HCT116 (cell line): ENCODE data around the gene LMOD1. TPM values are rescaled to one million over a fixed set of nuclear protein-coding genes. Genes with fewer than 3 reads are reported as not detected.

Experiments used
- ATAC-seq: fragments of 200-7000 bp; cut with Tn5 transposase; 2 replicates; pipeline ENCODE4 v1.9.1; 2020; ENCODE audit warnings: mild to moderate bottlenecking, moderate library complexity
- BruUV-seq: library from RNA; stranded (reverse); fragments of 400-500 nt; replicated peaks from 2 replicates; lab custom pipeline; 2021; lab: Mats Ljungman, UMichigan
- CTCF ChIA-PET: fragments of 300-600 bp; sonication (Branson Sonifier 250); formaldehyde crosslinking; loops from one replicate; lab custom pipeline; 2021; ENCODE audit warnings: antibody characterized with exemption; lab: Charles Lee
- POLR2A ChIA-PET: fragments of 300-600, 350-600 bp; sonication (Branson Sonifier 250); formaldehyde crosslinking; loops from one replicate; lab custom pipeline; 2021; ENCODE audit warnings: antibody characterized with exemption; lab: Charles Lee
- RAD21 ChIA-PET, 2 experiments: fragments of 300-600 bp; sonication (Branson Sonifier 250); formaldehyde crosslinking; loops; one replicate each; lab custom pipeline; 2023; ENCODE audit warnings: low total read pairs in 2 of 2; ENCODE audit not compliant: uncharacterized antibody in 2 of 2, unreplicated experiment in 2 of 2, low non-redundant PET in 1 of 2; lab: Charles Lee
- DNase-seq: peaks from one replicate; pipeline ENCODE4 v3.0.0-alpha.2; 2010; ENCODE audit warnings: low read depth, low spot score
- H2AFZ ChIP-seq: fragments of 200-600 bp; shearing (Covaris generic), sonication (generic); 2 replicates; pipeline ENCODE4 v1.6.1; 2017; ENCODE audit warnings: low read depth, mixed run types, mixed read lengths, antibody characterized with exemption, low read length; ENCODE audit not compliant: poor library complexity, severe bottlenecking
- H3K27ac ChIP-seq: 2 replicates; pipeline ENCODE4 v1.5.1; 2012; ENCODE audit warnings: low read depth, low read length
- H3K27me3 ChIP-seq: fragments of 200-600 bp; sonication (generic); 2 replicates; pipeline ENCODE4 v1.6.1; 2016; ENCODE audit warnings: mixed run types, low read length, mixed read lengths; ENCODE audit not compliant: insufficient read depth
- H3K36me3 ChIP-seq, 2 experiments: fragments of 200-500 bp in 1 of 2; fragments of 200-600 bp in 1 of 2; sonication (Bioruptor generic) in 1 of 2; sonication (generic) in 1 of 2; 2 replicates each; pipeline versions ENCODE4 v1.5.1 to v1.6.1; 2014 to 2016; ENCODE audit warnings: low read length in 2 of 2, inconsistent platforms in 1 of 2, mixed read lengths in 1 of 2, mixed run types in 1 of 2; ENCODE audit not compliant: insufficient read depth in 2 of 2, control insufficient read depth in 1 of 2
- H3K4me1 ChIP-seq, 2 experiments: fragments of 200-600 bp in 1 of 2; sonication (generic) in 1 of 2; 2 replicates each; pipeline versions ENCODE4 v1.5.1 to v1.6.1; 2012 to 2017; ENCODE audit warnings: low read length in 2 of 2, inconsistent platforms in 1 of 2, mild to moderate bottlenecking in 1 of 2, mixed read lengths in 1 of 2, mixed run types in 1 of 2, moderate library complexity in 1 of 2; ENCODE audit not compliant: insufficient read depth in 2 of 2, control insufficient read depth in 1 of 2
- H3K4me2 ChIP-seq: fragments of 200-600 bp; sonication (generic); 2 replicates; pipeline ENCODE4 v1.6.1; 2017; ENCODE audit warnings: mixed run types, low read length, mixed read lengths
- H3K4me3 ChIP-seq, 2 experiments: fragments of 200-600 bp in 1 of 2; sonication (generic) in 1 of 2; replicated peaks in 1 of 2; 2 replicates each; pipeline ENCODE4 v1.5.1; 2011 to 2016; ENCODE audit warnings: low read length in 2 of 2, control low read depth in 1 of 2, low read depth in 1 of 2, mild to moderate bottlenecking in 1 of 2, mixed read lengths in 1 of 2, mixed run types in 1 of 2
- H3K79me2 ChIP-seq: fragments of 200-600 bp; sonication (generic); 2 replicates; pipeline ENCODE4 v1.6.1; 2017; ENCODE audit warnings: mild to moderate bottlenecking, mixed run types, low read length, moderate library complexity, mixed read lengths; ENCODE audit not compliant: insufficient read depth
- H3K9ac ChIP-seq: fragments of 200-600 bp; sonication (generic); 2 replicates; pipeline ENCODE4 v1.6.1; 2016; ENCODE audit warnings: low read length, mixed read lengths
- H3K9me2 ChIP-seq: fragments of 200-600 bp; sonication (generic), shearing (Covaris generic); 2 replicates; pipeline ENCODE4 v1.6.1; 2017; ENCODE audit warnings: mixed run types, mild to moderate bottlenecking, moderate library complexity; ENCODE audit not compliant: insufficient read depth
- H3K9me3 ChIP-seq, 2 experiments: fragments of 200-500 bp in 1 of 2; fragments of 200-600 bp in 1 of 2; sonication (Bioruptor generic) in 1 of 2; sonication (generic) in 1 of 2; 2 replicates each; pipeline ENCODE4 v1.6.1; 2014 to 2017; ENCODE audit warnings: low read length in 2 of 2, mixed read lengths in 2 of 2, inconsistent platforms in 1 of 2, low read depth in 1 of 2, mild to moderate bottlenecking in 1 of 2, mixed run types in 1 of 2, moderate library complexity in 1 of 2; ENCODE audit not compliant: control insufficient read depth in 1 of 2, insufficient read depth in 1 of 2
- H4K20me1 ChIP-seq: fragments of 200-600 bp; sonication (generic), shearing (Covaris generic); 2 replicates; pipeline ENCODE4 v1.6.1; 2017; ENCODE audit warnings: mixed run types, mild to moderate bottlenecking, moderate library complexity; ENCODE audit not compliant: insufficient read depth
- EGR1 ChIP-seq: IDR thresholded peaks from 2 replicates; pipeline ENCODE4 v1.6.1; 2012; ENCODE audit warnings: low read depth
- POLR2A ChIP-seq: IDR thresholded peaks from 2 replicates; pipeline ENCODE4 v1.7.0; 2011; ENCODE audit warnings: borderline replicate concordance; ENCODE audit not compliant: insufficient read depth, insufficient read length; ENCODE audit errors: extremely low read depth
- TCF7L2 ChIP-seq: IDR thresholded peaks from 2 replicates; pipeline ENCODE4 v1.7.0; 2011; ENCODE audit warnings: borderline replicate concordance, inconsistent platforms; ENCODE audit not compliant: insufficient read depth, insufficient read length; ENCODE audit errors: extremely low read depth
- ZFX ChIP-seq: fragments of 450-650 bp; IDR thresholded peaks from 2 replicates; pipeline ENCODE4 v1.6.1; 2017
- intact Hi-C: fragments of 100-400 bp; cut with micrococcal nuclease; formaldehyde crosslinking; loops from 2 replicates; pipeline ENCODE4 v1.10.0; 2022
- total RNA-seq: library from RNA; stranded (reverse); gene quantifications from one replicate; pipeline ENCODE4 v1.2.1, GENCODE V29; 2021; ENCODE audit not compliant: unreplicated experiment
- TF ChIP-seq, protein P1 (sequence below), 3 experiments: fragments of 200-600 bp in 1 of 3; sonication (generic) in 1 of 3; IDR thresholded peaks in 2 of 3; conservative IDR thresholded peaks in 1 of 3; 2 replicates each; pipeline ENCODE4 v1.5.1; 2012 to 2017; ENCODE audit warnings: low read depth in 2 of 3, low read length in 2 of 3, antibody characterized with exemption in 1 of 3, borderline replicate concordance in 1 of 3, control low read depth in 1 of 3, mild to moderate bottlenecking in 1 of 3, mixed read lengths in 1 of 3, mixed run types in 1 of 3, moderate library complexity in 1 of 3; ENCODE audit not compliant: insufficient read depth in 1 of 3

LMOD1 gene
- total RNA-seq, 1 experiment from 2014 or later = 0.12 TPM

GRCh38 chr1:201982082-201982622 lies 35.8 kb upstream of the LMOD1 start:
- DNase-seq = no peak
- intact Hi-C loops = no loop called here
- Histone ChIP-seq H2AFZ (peak overlapping the region; percentile 80), H3K36me3 (0 out of 4 replicates have a peak, but pooled peaks cover 0 to 3% of the 10 kb centered on the region in 2 experiments), H3K9ac (peak overlapping the region; percentile 92), H3K4me2 (peak overlapping the region; percentile 88), H4K20me1 (no peaks in the 10 kb centered on the region), H3K27me3 (no peaks in the 10 kb centered on the region), H3K9me3 (no peaks in the 10 kb centered on the region), H3K27ac (peak overlapping the region; percentile 90), H3K9me2 (no peaks in the 10 kb centered on the region), H3K4me1 (peaks cover 5 to 23% of the 10 kb centered on the region in 2 experiments), H3K79me2 (peaks cover 41% of the 10 kb centered on the region), H3K4me3 (peak overlapping the region; percentile 89 to 98)
- TF ChIP-seq TCF7L2 (no peak), EGR1 (peak; percentile 82), POLR2A (no peak), ZFX (no peak)
- TF ChIP-seq, protein P1, sequence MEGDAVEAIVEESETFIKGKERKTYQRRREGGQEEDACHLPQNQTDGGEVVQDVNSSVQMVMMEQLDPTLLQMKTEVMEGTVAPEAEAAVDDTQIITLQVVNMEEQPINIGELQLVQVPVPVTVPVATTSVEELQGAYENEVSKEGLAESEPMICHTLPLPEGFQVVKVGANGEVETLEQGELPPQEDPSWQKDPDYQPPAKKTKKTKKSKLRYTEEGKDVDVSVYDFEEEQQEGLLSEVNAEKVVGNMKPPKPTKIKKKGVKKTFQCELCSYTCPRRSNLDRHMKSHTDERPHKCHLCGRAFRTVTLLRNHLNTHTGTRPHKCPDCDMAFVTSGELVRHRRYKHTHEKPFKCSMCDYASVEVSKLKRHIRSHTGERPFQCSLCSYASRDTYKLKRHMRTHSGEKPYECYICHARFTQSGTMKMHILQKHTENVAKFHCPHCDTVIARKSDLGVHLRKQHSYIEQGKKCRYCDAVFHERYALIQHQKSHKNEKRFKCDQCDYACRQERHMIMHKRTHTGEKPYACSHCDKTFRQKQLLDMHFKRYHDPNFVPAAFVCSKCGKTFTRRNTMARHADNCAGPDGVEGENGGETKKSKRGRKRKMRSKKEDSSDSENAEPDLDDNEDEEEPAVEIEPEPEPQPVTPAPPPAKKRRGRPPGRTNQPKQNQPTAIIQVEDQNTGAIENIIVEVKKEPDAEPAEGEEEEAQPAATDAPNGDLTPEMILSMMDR (IDR thresholded peaks at IDR 0.05 in 2 of 3, conservative IDR thresholded peaks at IDR 0.05 in 1 of 3; ENCODE audit: borderline replicate concordance in 1 of 3, insufficient read depth in 1 of 3, low read depth in 2 of 3, low read length in 2 of 3) = no peak
- peak; percentile 48 for ATAC-seq
- POLR2A ChIA-PET = no interaction called here
- CTCF ChIA-PET = interaction anchor here (1.0 to 4.1 kb wide), 6 partner anchors 18 to 547 kb away, joined by 3 to 19 read pairs (median 4); partner anchors contain the start of gene ELF3
- RAD21 ChIA-PET = no interaction called here
- no TSS peak for BruUV-seq
